ENCODE data around the gene ALPG.
"Not testable (repeated sequence)": the region's sequence is repeated elsewhere in the genome, so short reads cannot be mapped to it uniquely, and the experiment has no call there.

The ALPG gene

GRCh38 chr2:232431705-232432590 is 25.3 kb downstream of the ALPG start:
- TF ChIP-seq, protein P1, sequence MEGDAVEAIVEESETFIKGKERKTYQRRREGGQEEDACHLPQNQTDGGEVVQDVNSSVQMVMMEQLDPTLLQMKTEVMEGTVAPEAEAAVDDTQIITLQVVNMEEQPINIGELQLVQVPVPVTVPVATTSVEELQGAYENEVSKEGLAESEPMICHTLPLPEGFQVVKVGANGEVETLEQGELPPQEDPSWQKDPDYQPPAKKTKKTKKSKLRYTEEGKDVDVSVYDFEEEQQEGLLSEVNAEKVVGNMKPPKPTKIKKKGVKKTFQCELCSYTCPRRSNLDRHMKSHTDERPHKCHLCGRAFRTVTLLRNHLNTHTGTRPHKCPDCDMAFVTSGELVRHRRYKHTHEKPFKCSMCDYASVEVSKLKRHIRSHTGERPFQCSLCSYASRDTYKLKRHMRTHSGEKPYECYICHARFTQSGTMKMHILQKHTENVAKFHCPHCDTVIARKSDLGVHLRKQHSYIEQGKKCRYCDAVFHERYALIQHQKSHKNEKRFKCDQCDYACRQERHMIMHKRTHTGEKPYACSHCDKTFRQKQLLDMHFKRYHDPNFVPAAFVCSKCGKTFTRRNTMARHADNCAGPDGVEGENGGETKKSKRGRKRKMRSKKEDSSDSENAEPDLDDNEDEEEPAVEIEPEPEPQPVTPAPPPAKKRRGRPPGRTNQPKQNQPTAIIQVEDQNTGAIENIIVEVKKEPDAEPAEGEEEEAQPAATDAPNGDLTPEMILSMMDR (IDR thresholded peaks at IDR 0.05; ENCODE audit: insufficient read depth, low read depth, low read length, missing control alignments): no peak
- no peak for DNase-seq (ENCODE audit: low read depth)
- H3K4me3 ChIP-seq (ENCODE audit: low read depth, low read length): no peak overlapping the region

DNA sequence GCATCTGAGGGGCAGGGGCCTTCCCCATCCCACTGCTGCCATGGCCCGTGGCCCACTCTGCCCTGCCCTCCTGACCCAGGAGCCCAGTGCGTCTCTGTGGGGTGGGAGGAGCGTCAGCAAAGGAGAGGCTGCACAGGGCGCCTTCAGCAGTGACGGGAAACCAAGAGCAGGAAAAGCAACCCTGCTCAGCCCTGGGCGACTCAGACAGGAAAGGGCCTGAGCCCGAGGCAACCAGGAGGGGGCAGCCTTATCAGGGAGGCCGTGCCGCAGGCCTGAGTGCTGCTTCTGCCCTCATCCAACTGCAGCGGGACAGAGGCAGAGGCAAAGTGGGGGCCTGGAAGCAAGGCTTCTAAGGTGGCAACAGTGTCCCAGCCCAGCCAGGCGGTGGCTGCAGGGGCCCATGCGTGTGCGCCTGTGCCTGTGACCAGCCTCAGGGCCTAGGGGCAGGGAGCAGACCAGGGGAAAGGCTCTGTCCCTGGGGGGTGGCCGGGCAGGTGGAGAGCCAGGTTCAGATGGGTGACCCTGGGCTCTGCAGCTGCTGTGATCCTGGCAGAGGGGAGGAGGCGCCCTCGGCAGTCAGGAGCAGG is 26.0 kb downstream of the ALPG start:
- H3K4me3 ChIP-seq (ENCODE audit: low read depth, low read length): no peak overlapping the region
- DNase-seq (ENCODE audit: low read depth): no peak
- TF ChIP-seq, protein P1 (IDR thresholded peaks at IDR 0.05; ENCODE audit: insufficient read depth, low read depth, low read length, missing control alignments): no peak

- not testable (repeated sequence) for DNase-seq (ENCODE audit: low read depth); H3K4me3 ChIP-seq (ENCODE audit: low read depth, low read length)
These were observed 27.0 kb downstream of the ALPG start for GRCh38 chr2:232433622-232434021.

GRCh38 chr2:232434091-232434490 is 27.4 kb downstream of the ALPG start:
- no peak for DNase-seq (ENCODE audit: low read depth)
- TF ChIP-seq, protein P1 (IDR thresholded peaks at IDR 0.05; ENCODE audit: insufficient read depth, low read depth, low read length, missing control alignments): no peak
- H3K4me3 ChIP-seq (ENCODE audit: low read depth, low read length): no peak overlapping the region

DNA sequence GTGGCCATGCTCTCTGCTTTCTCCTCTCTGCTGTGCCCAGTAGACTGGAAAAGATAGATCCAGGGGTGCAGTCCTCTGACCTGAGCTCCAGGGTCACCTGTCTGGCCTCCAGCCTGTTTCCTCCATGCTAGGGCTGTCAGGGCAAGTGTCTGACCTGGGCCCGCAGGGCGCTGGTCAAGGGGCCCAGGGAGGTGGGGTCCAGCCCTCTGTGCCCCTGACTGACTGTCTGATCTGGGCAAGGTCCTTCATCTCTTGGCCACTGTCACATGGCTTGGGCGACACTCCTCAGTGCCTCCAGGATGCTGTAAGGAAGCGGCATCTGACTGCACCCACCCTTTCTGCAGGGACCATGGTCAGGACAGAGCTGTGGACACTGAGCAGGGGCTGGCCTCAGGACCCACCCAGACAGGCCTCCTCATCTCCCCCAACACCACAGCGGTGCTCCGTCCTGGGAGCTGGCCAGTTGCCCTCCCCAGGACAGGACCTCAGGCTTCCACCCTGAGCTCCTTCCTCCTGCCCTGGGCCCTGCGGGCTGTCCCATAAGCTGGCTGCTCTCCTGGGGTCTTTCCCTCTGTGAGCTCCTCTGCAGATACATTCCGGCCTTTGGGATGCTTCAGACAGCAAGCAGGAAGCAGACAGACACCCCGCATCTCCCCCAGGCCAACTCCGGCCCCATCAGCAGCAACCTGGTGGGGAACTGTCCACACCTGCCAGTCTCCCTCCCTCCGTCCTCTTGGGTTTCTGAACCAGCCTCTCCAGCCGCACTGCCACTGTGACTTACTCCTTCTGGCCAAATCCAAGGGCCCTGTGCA is 28.1 kb downstream of the ALPG start:
- TF ChIP-seq, protein P1 (IDR thresholded peaks at IDR 0.05; ENCODE audit: insufficient read depth, low read depth, low read length, missing control alignments): no peak
- DNase-seq (ENCODE audit: low read depth): no peak
- no peak overlapping the region for H3K4me3 ChIP-seq (ENCODE audit: low read depth, low read length)

- DNase-seq (ENCODE audit: low read depth): no peak
- TF ChIP-seq, protein P1 (IDR thresholded peaks at IDR 0.05; ENCODE audit: insufficient read depth, low read depth, low read length, missing control alignments): no peak
- no peak overlapping the region for H3K4me3 ChIP-seq (ENCODE audit: low read depth, low read length)
These were observed 28.7 kb downstream of the ALPG start for GRCh38 chr2:232435375-232435648.

DNA sequence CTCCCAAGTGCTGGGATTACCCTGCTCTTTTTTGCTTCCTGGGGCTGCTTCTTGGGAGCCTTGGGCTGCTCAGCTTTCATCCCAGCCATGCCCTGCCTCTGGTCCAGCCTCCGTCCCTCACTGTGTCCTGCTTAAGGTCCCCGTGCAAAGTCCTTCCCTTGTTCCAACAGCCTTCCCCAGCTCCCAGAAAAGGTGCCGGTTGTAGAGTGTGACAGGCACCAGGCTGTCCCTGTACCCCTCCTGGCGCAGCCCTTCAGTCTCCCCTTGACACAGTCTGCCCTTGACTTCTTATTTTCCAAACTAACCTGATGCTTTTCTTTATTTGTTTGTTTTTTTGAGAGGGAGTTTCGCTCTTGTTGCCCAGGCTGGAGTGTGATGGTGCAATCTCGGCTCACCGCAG is 29.2 kb downstream of the ALPG start:
- TF ChIP-seq, protein P1 (IDR thresholded peaks at IDR 0.05; ENCODE audit: insufficient read depth, low read depth, low read length, missing control alignments): no peak
- no peak overlapping the region for H3K4me3 ChIP-seq (ENCODE audit: low read depth, low read length)
- no peak for DNase-seq (ENCODE audit: low read depth)

Measured in GM12865 (cell line).